Measurements from ENCODE around the gene SNTB2. TPM values are rescaled to one million over a fixed set of nuclear protein-coding genes. Genes with fewer than 3 reads are reported as not detected.
A peak's percentile ranks its signal among the peaks of the same experiment; 100 is the strongest.

SNTB2 gene
- total and polyA plus RNA-seq, 9 of the 15 experiments (the other 6 are each of a cell fraction or from before 2014, with no cell fraction given): 1.2 to 13.7 (median 5.7) TPM

DNA sequence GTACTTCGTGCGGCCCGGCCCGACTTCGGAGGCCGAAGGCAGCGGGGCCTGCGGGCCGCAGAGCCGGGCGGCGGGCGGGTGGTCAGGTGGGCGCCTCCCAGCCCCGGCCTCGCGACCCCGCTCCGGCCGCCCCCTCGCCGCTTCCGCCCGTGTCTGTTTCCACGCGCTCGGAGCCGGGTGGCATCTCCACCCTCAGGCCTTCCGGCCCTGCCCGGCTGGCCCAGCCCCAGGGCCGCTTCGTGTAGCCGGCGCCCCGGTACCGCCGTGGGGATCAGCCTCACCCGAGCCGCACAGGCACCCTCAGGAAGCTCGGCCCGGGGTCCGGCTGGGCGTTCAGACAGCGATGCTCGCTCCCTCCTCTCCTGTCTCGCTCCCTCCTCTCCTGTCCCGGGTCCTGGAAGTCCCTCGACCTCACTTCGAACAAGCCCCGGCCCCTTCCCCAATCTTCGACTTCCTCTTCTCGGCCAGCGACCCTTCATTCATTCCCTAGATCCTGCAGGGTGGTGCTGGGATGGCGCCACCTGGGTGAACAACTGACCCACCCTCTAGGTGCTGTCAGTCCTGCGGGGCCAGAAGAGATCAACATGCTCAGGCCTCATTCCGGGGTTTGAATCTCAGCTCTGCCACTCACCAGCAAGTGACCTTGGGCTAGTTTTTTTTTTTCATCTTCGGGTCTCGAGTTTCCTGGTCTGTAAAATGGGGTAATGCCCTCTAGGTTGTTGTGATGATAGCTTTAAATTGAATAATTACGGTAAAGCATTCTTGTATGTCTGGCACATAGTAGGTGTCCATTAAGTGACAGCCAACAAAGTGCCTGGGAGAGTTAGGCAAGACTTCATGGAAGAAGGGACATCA is 124.8 kb downstream of the SNTB2 start (continued):
- no peak for TF ChIP-seq ZHX1 (conservative IDR thresholded peaks at IDR 0.05; ENCODE audit: low read length)
- 0 out of 2 replicates have a peak, but pooled peaks have one; percentile 64 for TF ChIP-seq FOXP1 (CRISPR knock-in tag; IDR thresholded peaks at IDR 0.05)
- peak; percentile 84 for TF ChIP-seq ESRRA (IDR thresholded peaks at IDR 0.05; ENCODE audit: borderline replicate concordance, low read depth)
- no peak for TF ChIP-seq C11orf30 (IDR thresholded peaks at IDR 0.05; ENCODE audit: low read depth)
- no peak for TF ChIP-seq ZNF507 (tag; conservative IDR thresholded peaks at IDR 0.05)
- TF ChIP-seq ZNF143 (CRISPR knock-in tag; IDR thresholded peaks at IDR 0.05): no peak
- no peak for TF ChIP-seq ZNF717 (CRISPR knock-in tag; IDR thresholded peaks at IDR 0.05)
- TF ChIP-seq OTX1 (CRISPR knock-in tag; IDR thresholded peaks at IDR 0.05): no peak
- TF ChIP-seq SRSF3 (IDR thresholded peaks at IDR 0.05; ENCODE audit: insufficient read depth, low read length): no peak
- no peak for TF ChIP-seq RNF219 (CRISPR knock-in tag; IDR thresholded peaks at IDR 0.05)
- TF ChIP-seq SIRT6 (IDR thresholded peaks at IDR 0.05; ENCODE audit: low read depth, low read length): no peak
- no peak for TF ChIP-seq BHLHE40 (IDR thresholded peaks at IDR 0.05; ENCODE audit: low read length)
- no peak for TF ChIP-seq EP300 (IDR thresholded peaks at IDR 0.05; ENCODE audit: low read length)
- no peak for TF ChIP-seq RBM15 (IDR thresholded peaks at IDR 0.05; ENCODE audit: insufficient read depth, low read length)
- TF ChIP-seq, protein P1, sequence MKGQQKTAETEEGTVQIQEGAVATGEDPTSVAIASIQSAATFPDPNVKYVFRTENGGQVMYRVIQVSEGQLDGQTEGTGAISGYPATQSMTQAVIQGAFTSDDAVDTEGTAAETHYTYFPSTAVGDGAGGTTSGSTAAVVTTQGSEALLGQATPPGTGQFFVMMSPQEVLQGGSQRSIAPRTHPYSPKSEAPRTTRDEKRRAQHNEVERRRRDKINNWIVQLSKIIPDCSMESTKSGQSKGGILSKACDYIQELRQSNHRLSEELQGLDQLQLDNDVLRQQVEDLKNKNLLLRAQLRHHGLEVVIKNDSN (CRISPR knock-in tag; IDR thresholded peaks at IDR 0.05): no peak
- no peak for TF ChIP-seq ETS2 (tag; IDR thresholded peaks at IDR 0.05; ENCODE audit: borderline replicate concordance, poor library complexity, severe bottlenecking)
- TF ChIP-seq ESRRB (CRISPR knock-in tag; IDR thresholded peaks at IDR 0.05; ENCODE audit: borderline replicate concordance): no peak
- no peak for TF ChIP-seq ZBED1 (IDR thresholded peaks at IDR 0.05)
- no peak for TF ChIP-seq DEAF1 (CRISPR knock-in tag; IDR thresholded peaks at IDR 0.05)
- no peak for TF ChIP-seq HCFC1 (IDR thresholded peaks at IDR 0.05; ENCODE audit: low read depth, low read length)
- TF ChIP-seq SMC3 (conservative IDR thresholded peaks at IDR 0.05; ENCODE audit: insufficient read depth, low read depth, low read length): no peak

All from K562 (cell line).